Loucy (cell line): ENCODE measurements around the gene MYPN.

Source experiments
- H2AFZ ChIP-seq: fragments of 200-600 bp; sonication (generic); 2 replicates; pipeline ENCODE4 v1.6.0; 2016; ENCODE audit warnings: antibody characterized with exemption, mild to moderate bottlenecking, low read length, moderate library complexity
- H3F3A ChIP-seq: fragments of 200-600 bp; 2 replicates; pipeline ENCODE4 v1.6.0; 2016; ENCODE audit warnings: antibody characterized with exemption, low read depth, mild to moderate bottlenecking
- H3K27me3 ChIP-seq: fragments of 200-600 bp; sonication (generic); 2 replicates; pipeline ENCODE4 v1.6.1; 2014; ENCODE audit warnings: low read length, mild to moderate bottlenecking; ENCODE audit not compliant: insufficient read depth, poor library complexity, severe bottlenecking
- H3K36me3 ChIP-seq: fragments of 200-600 bp; sonication (generic); 2 replicates; pipeline ENCODE4 v1.6.1; 2016; ENCODE audit warnings: low read length; ENCODE audit not compliant: insufficient read depth
- H3K4me1 ChIP-seq: fragments of 200-600 bp; sonication (generic); 2 replicates; pipeline ENCODE4 v1.5.1; 2014; ENCODE audit warnings: low read length, mild to moderate bottlenecking; ENCODE audit not compliant: insufficient read depth, poor library complexity, severe bottlenecking
- H3K4me2 ChIP-seq: fragments of 200-600 bp; sonication (generic); 2 replicates; pipeline ENCODE4 v1.6.0; 2014; ENCODE audit warnings: antibody characterized with exemption, low read length, low read depth, mild to moderate bottlenecking; ENCODE audit not compliant: poor library complexity, severe bottlenecking
- H3K4me3 ChIP-seq: fragments of 200-600 bp; sonication (generic); 2 replicates; pipeline ENCODE4 v1.5.1; 2014; ENCODE audit warnings: low read length, mild to moderate bottlenecking, mixed read lengths; ENCODE audit not compliant: poor library complexity, severe bottlenecking
- H3K79me2 ChIP-seq: fragments of 200-600 bp; sonication (generic); 2 replicates; pipeline ENCODE4 v1.6.1; 2014; ENCODE audit warnings: low read length; ENCODE audit not compliant: insufficient read depth
- H3K9ac ChIP-seq: fragments of 200-600 bp; sonication (generic); 2 replicates; pipeline ENCODE4 v1.6.0; 2014; ENCODE audit warnings: mild to moderate bottlenecking, low read depth, low read length, moderate library complexity; ENCODE audit not compliant: poor library complexity, severe bottlenecking
- H3K9me2 ChIP-seq: fragments of 200-600 bp; sonication (generic); replicated peaks from 2 replicates; pipeline ENCODE4 v1.6.1; 2016; ENCODE audit warnings: low read depth, low read length, mixed read lengths
- H3K9me3 ChIP-seq: fragments of 200-600 bp; sonication (generic); 2 replicates; pipeline ENCODE4 v1.6.1; 2014; ENCODE audit warnings: mild to moderate bottlenecking, antibody characterized with exemption, low read length, low read depth; ENCODE audit not compliant: insufficient read depth
- H4K20me1 ChIP-seq: fragments of 200-600 bp; sonication (generic); 2 replicates; pipeline ENCODE4 v1.6.0; 2014; ENCODE audit warnings: antibody characterized with exemption, low read length, mild to moderate bottlenecking; ENCODE audit not compliant: insufficient read depth, poor library complexity, severe bottlenecking
- CTCF ChIP-seq: fragments of 200-600 bp; sonication (generic); conservative IDR thresholded peaks from 2 replicates; pipeline ENCODE4 v1.5.1; 2014; ENCODE audit warnings: mild to moderate bottlenecking, antibody characterized with exemption, low read length
- EZH2phosphoT487 ChIP-seq: fragments of 200-600 bp; IDR thresholded peaks from 2 replicates; pipeline ENCODE4 v1.6.1; 2018; ENCODE audit warnings: antibody characterized with exemption, mild to moderate bottlenecking, moderate library complexity, borderline replicate concordance

Gene MYPN

DNA sequence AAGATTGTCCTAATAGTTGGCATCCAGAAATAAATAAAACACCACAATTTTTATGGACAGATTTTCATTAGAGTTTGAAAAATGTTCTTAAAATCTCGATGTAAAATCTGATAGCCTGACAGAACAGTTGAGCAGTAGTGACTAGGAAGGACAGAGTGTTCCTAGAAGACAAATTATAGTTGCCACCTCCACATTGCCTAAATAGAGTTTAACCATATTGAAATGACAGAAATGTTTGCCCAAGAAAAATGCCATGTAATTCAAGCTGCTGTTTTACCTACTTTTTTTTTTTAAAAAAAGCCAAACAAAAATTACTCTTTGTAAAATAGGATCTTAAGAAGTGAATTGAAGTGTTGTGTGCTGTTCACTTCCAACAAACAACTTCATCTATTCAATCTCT, 25.3 kb upstream of the MYPN start:
- H3K4me3 ChIP-seq, result no peak overlapping the region
- no peaks in the 10 kb centered on the region for H3K79me2 ChIP-seq
- no peaks in the 10 kb centered on the region for H4K20me1 ChIP-seq
- H3K9me3 ChIP-seq, result no peaks in the 10 kb centered on the region
- H2AFZ ChIP-seq, result peak overlapping the region; percentile 33; the same call in 1 of the 2 replicates
- no peaks in the 10 kb centered on the region for H3F3A ChIP-seq
- H3K27me3 ChIP-seq, result no peaks in the 10 kb centered on the region
- H3K4me1 ChIP-seq, result no peaks in the 10 kb centered on the region
- H3K36me3 ChIP-seq, result no peaks in the 10 kb centered on the region
- no peak overlapping the region for H3K4me2 ChIP-seq
- no peak overlapping the region for H3K9ac ChIP-seq
- H3K9me2 ChIP-seq, result no peaks in the 10 kb centered on the region
- no peak for TF ChIP-seq CTCF
- no peak for TF ChIP-seq EZH2phosphoT487

DNA sequence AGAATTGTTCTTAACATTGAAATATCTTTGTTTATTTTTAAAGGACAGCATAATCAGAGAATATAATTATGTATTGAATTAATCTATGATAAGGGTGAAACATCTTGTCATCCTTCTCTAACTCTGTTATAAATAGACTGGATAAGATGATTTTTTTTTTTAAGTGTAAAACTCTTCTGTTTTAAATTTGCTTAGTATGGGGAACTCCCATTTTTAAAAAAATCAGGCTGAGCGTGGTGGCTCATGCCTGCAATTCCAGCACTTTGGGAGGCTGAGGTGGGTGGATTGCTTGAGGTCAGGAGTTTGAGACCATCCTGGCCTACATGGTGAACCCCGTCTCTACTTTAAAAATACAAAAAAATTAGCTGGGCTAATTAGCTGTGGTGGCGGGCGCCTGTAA, 24.8 kb upstream of the MYPN start:
- Histone ChIP-seq H2AFZ (0 out of 2 replicates have a peak overlapping the region, but pooled peaks have one; percentile 33), H3K4me2 (no peak overlapping the region), H3K9me3 (no peaks in the 10 kb centered on the region), H3K9me2 (no peaks in the 10 kb centered on the region), H4K20me1 (no peaks in the 10 kb centered on the region), H3K36me3 (no peaks in the 10 kb centered on the region), H3K9ac (no peak overlapping the region), H3K4me3 (no peak overlapping the region), H3K4me1 (no peaks in the 10 kb centered on the region), H3F3A (no peaks in the 10 kb centered on the region), H3K79me2 (no peaks in the 10 kb centered on the region), H3K27me3 (no peaks in the 10 kb centered on the region)
- TF ChIP-seq CTCF (no peak), EZH2phosphoT487 (no peak)

- H3K9ac ChIP-seq, result no peak overlapping the region
Observed at GRCh38 chr10:68086011-68086410, 23.3 kb upstream of the MYPN start.

More at GRCh38 chr10:68086011-68086410, 23.3 kb upstream of the MYPN start:
- Histone ChIP-seq H3K36me3 (no peaks in the 10 kb centered on the region), H3K9me2 (no peaks in the 10 kb centered on the region), H3K27me3 (no peaks in the 10 kb centered on the region), H3K4me3 (no peak overlapping the region), H3K9me3 (no peaks in the 10 kb centered on the region), H3K4me1 (no peaks in the 10 kb centered on the region), H4K20me1 (no peaks in the 10 kb centered on the region), H2AFZ (peak overlapping the region; percentile 40), H3F3A (no peaks in the 10 kb centered on the region), H3K79me2 (no peaks in the 10 kb centered on the region), H3K4me2 (no peak overlapping the region)
- no peak for TF ChIP-seq CTCF
